Epithelial cell of esophagus (primary cell): ENCODE results near the gene CCDC81.

ENCODE experiments used
- DNase-seq: peaks from one replicate; pipeline ENCODE4 v3.0.0; 2010; ENCODE audit warnings: low read depth
- H3K4me3 ChIP-seq: 2 replicates; pipeline ENCODE4 v1.5.1; 2011; ENCODE audit warnings: mild to moderate bottlenecking, low read length, control low read depth
- CTCF ChIP-seq: IDR thresholded peaks from 2 replicates; pipeline ENCODE4 v1.5.1; 2011; ENCODE audit warnings: low read depth, mild to moderate bottlenecking, low read length, control low read depth, inconsistent platforms; ENCODE audit not compliant: insufficient read depth; ENCODE audit errors: missing control alignments

The CCDC81 gene

DNA sequence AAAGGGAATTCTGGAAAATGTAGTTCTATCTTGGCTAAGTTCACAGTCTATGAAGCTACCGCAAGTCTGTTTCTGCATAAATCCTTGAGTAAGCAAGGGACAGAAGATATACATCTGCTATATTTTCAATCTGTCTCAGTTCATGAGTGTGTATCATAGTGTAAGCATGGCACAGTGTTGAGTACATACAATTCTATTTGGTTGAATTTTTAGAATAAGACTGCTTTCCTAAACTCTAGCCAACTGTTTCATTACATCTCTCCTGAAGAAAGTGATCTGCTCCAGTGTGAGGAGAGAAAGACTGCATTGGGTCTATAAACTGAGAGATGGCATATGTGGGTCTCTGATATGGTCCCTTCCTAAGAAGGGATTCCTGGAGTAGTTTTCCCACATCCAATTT is 2.6 kb upstream of the CCDC81 start:
- H3K4me3 ChIP-seq: no peak overlapping the region
- no peak for TF ChIP-seq CTCF
- DNase-seq: no peak

DNA sequence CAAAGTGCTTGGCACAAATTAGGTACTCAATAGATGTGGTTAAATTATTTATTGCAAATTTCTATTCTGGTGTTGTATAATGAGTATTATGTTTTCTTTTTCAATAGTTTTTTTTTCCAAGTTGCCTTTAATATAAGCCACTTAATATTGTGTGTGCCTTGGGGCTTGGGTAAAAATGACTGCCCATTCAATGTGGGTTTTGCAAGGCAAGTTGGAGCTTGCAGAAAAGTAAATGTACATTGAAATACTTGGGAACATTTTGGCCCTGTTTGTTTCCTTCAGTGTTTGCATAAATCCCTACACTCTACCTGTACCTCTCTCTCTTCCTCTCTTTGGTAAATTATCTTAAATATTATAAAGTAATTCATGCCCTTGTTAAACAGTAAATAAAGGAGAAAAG is 2.1 kb upstream of the CCDC81 start:
- no peak for TF ChIP-seq CTCF
- H3K4me3 ChIP-seq: no peak overlapping the region
- DNase-seq: peak; percentile 75

- no peak for DNase-seq
- no peak for TF ChIP-seq CTCF
- no peak overlapping the region for H3K4me3 ChIP-seq
These were observed 618 bp upstream of the CCDC81 start for GRCh38 chr11:86374069-86374468.

DNA sequence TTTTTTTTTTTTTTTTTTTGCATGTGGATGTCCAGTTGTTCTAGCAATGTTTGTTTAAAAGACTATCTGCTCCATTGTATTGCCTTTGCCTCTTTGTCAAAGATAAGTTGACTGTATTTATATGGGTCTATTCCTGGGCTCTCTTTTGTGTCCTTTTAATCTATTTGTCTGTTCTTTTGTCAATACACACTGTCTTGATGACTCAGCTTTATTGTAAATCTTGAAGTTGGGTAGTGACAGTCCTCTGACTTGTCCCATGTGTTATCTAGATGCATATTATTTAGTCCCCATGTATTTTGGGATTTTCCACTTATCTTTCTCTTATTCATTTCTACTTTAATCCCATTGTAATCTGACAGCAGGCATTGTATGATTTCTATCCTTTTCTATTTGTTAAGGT is 3.3 kb downstream of the CCDC81 start:
- no peak for DNase-seq
- H3K4me3 ChIP-seq: no peak overlapping the region
- no peak for TF ChIP-seq CTCF

- H3K4me3 ChIP-seq: no peak overlapping the region
- no peak for DNase-seq
- no peak for TF ChIP-seq CTCF
These were observed 5.8 kb downstream of the CCDC81 start for GRCh38 chr11:86380295-86381059.

DNA sequence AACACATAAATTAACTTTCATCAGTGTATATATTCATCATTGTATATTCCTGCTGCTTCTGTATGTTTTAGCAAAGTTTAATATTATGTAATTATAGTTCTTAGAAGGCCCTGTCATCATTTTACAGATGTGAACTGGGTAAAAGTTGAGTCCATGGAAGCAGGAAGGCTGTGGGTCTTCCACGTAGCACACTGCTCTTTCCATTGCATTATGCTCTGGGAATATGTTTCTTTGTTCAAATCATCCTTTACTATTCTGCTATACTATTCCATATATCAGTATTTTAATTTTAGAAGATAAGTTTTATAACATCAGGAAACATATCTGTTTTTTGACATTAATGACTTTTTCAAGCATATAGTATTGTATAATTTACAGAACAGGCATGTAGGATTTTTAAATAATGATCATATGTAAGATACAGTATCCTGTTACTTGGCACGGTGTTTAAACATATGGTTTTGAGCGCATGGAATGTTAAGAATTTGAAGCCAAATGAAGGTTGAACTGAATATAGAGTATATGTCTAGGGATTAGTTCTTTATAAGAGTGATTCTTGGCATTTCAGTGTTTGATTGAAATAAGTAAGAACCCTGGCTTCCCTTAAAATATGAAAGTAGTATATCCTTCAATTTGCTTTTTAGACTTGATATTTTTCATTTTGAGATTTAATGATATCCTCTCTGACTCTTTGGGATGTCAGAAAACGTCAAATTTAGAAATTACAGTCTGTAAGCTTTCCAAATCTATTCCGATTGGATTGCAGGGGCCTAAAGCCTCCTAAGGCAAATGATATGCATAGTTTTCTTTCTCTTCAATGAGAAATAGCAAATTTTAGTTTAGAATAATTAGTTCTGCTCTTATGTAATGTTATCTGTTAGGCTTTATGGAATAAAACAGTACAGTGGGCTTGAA is 8.6 kb downstream of the CCDC81 start:
- no peak overlapping the region for H3K4me3 ChIP-seq
- no peak for DNase-seq
- TF ChIP-seq CTCF: no peak
